DLD1 (cell line): ENCODE results near the gene KCTD21.
"Not testable (repeated sequence)": the region's sequence is repeated elsewhere in the genome, so short reads cannot be mapped to it uniquely, and the experiment has no call there.

ENCODE experiments used
- in situ Hi-C: cut with HindIII; loops from 2 replicates; pipeline ENCODE4 v1.10.0; 2017; ENCODE audit warnings: low sequenced_read_pairs

The KCTD21 gene

GRCh38 chr11:78188286-78189173 is at the start of gene KCTD21, which contains the start of gene USP35:
TSS of gene KCTD21 (minus strand) at chr11:78188626. CDS start at chr11:78174554, 14,072 bp downstream.
TSS of gene USP35 (plus strand) at chr11:78188919. CDS start at chr11:78196246, 7,327 bp downstream.
- in situ Hi-C loops: no loop called here

- in situ Hi-C loops: no loop called here
These were observed 49.0 kb upstream of the KCTD21 start for GRCh38 chr11:78237293-78238046.

GRCh38 chr11:78234006-78234405 is 45.6 kb upstream of the KCTD21 start:
- in situ Hi-C loops: no loop called here

GRCh38 chr11:78233046-78233445 is 44.6 kb upstream of the KCTD21 start:
- in situ Hi-C loops: not testable (repeated sequence)

GRCh38 chr11:78231962-78232501 is 43.6 kb upstream of the KCTD21 start:
- in situ Hi-C loops: no loop called here

- in situ Hi-C loops: no loop called here
These were observed 41.9 kb upstream of the KCTD21 start for GRCh38 chr11:78230161-78230877.

- in situ Hi-C loops: no loop called here
These were observed 40.7 kb upstream of the KCTD21 start for GRCh38 chr11:78229106-78229505.

GRCh38 chr11:78228467-78228866 is 40.0 kb upstream of the KCTD21 start:
- in situ Hi-C loops: no loop called here

- in situ Hi-C loops: no loop called here
These were observed 39.5 kb upstream of the KCTD21 start for GRCh38 chr11:78227921-78228320.

GRCh38 chr11:78226684-78227680 is 38.6 kb upstream of the KCTD21 start:
- in situ Hi-C loops: no loop called here

GRCh38 chr11:78224906-78225420 is 36.5 kb upstream of the KCTD21 start:
- in situ Hi-C loops: no loop called here

- in situ Hi-C loops: no loop called here
These were observed 36.1 kb upstream of the KCTD21 start for GRCh38 chr11:78224506-78224905.

GRCh38 chr11:78223320-78223954 is 35.0 kb upstream of the KCTD21 start:
- in situ Hi-C loops: no loop called here

GRCh38 chr11:78222726-78223125 is 34.3 kb upstream of the KCTD21 start:
- in situ Hi-C loops: not testable (repeated sequence)

GRCh38 chr11:78221396-78222315 is 33.2 kb upstream of the KCTD21 start:
- in situ Hi-C loops: no loop called here

GRCh38 chr11:78220218-78221157 is 32.1 kb upstream of the KCTD21 start:
- in situ Hi-C loops: no loop called here
